GM12875 (cell line): Measurements from ENCODE around the gene C1QTNF7.

Experiments used
- H3K4me3 ChIP-seq: one replicate; pipeline ENCODE4 v1.5.1; 2011; ENCODE audit warnings: low read depth, low read length, control low read depth
- TF ChIP-seq, protein P1 (sequence below): IDR thresholded peaks from 2 replicates; pipeline ENCODE4 v1.5.1; 2011; ENCODE audit warnings: low read depth, mild to moderate bottlenecking, control low read depth, inconsistent platforms, low read length, moderate library complexity, borderline replicate concordance; ENCODE audit not compliant: insufficient read depth

Gene C1QTNF7

GRCh38 chr4:15427701-15428100, at the start of gene C1QTNF7:
C1QTNF7 (plus strand) TSS chr4:15428033; CDS start chr4:15435744, 7,711 bp downstream.
- H3K4me3 ChIP-seq, result no peak within 1 kb of the TSS
- TF ChIP-seq, protein P1, sequence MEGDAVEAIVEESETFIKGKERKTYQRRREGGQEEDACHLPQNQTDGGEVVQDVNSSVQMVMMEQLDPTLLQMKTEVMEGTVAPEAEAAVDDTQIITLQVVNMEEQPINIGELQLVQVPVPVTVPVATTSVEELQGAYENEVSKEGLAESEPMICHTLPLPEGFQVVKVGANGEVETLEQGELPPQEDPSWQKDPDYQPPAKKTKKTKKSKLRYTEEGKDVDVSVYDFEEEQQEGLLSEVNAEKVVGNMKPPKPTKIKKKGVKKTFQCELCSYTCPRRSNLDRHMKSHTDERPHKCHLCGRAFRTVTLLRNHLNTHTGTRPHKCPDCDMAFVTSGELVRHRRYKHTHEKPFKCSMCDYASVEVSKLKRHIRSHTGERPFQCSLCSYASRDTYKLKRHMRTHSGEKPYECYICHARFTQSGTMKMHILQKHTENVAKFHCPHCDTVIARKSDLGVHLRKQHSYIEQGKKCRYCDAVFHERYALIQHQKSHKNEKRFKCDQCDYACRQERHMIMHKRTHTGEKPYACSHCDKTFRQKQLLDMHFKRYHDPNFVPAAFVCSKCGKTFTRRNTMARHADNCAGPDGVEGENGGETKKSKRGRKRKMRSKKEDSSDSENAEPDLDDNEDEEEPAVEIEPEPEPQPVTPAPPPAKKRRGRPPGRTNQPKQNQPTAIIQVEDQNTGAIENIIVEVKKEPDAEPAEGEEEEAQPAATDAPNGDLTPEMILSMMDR, result no peak

GRCh38 chr4:15378062-15378461, 49.8 kb upstream of the C1QTNF7 start:
- TF ChIP-seq, protein P1, result no peak

DNA sequence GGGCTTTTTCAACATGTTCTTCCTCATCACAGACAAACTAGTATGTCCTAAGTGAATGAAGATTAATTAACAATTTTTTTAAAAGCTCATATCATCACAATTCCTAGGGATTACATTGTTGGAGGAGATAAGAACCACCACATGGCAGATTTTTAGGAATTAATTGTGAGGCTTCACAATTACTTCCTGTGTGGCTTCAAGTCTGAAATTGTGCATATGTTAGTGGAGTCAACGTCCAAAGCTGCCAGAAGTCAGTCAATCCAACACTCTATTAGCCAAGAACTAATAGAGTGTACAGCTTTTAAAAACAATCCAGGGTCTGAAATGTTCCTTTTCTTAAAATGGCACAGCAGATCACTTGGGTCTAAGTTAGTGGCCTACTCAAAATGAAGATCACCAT, 49.3 kb upstream of the C1QTNF7 start:
- no peak overlapping the region for H3K4me3 ChIP-seq
- TF ChIP-seq, protein P1, result no peak

More at GRCh38 chr4:15378062-15378461, 49.8 kb upstream of the C1QTNF7 start:
- H3K4me3 ChIP-seq, result no peak overlapping the region

DNA sequence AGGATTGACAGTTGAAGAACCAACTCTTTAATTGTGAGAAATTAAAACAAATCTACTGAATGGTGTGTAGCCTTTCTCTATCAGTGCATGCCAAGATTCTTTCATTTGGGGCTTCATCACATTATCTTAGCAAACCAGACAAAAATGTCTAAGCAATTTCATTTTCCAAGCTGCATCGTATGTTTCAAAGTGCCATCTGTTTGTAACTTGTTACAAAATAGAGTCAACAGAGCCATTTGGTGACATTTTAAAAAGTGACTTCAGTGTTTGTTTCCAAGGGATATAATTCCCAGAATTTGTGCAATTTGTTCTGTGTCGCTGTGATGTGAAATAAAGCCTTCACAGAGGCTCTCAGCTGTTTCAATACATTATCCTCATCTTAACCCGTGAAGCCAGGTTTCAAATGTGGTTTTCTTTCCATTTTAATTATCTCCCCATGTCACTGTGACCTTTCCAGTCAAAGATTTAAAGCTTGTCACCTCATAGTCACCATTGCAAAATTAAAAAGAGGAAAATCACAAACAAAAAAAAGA, 46.0 kb upstream of the C1QTNF7 start:
- no peak overlapping the region for H3K4me3 ChIP-seq
- TF ChIP-seq, protein P1, result no peak

DNA sequence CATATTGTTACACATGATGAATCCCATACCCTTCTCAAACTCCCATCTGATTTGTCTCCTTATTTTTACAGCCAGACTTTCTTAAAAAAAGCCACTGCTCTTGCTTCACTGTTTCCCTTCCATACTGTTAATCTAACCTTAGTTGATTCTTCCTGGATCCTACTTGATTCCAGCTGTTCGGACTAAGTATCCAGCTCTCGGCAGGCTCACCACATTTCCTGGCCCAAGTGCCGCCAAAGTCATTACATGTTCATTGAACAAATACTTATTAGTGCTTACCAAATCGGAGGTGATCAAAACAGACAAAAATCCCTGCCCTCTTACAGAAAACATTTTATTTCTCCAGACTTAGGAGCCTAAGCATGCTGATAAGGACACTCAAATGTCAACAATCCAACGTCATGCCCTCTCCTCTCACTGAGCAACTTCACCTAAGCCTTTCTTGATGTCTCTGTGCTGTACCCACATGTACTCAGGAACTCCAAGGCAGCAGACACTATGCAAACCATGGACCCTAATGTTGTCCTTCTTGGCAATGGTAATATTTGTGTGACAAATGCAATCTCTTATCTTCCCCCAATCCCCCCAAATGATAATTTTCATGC, 45.1 kb upstream of the C1QTNF7 start:
- H3K4me3 ChIP-seq, result no peak overlapping the region
- TF ChIP-seq, protein P1, result no peak

DNA sequence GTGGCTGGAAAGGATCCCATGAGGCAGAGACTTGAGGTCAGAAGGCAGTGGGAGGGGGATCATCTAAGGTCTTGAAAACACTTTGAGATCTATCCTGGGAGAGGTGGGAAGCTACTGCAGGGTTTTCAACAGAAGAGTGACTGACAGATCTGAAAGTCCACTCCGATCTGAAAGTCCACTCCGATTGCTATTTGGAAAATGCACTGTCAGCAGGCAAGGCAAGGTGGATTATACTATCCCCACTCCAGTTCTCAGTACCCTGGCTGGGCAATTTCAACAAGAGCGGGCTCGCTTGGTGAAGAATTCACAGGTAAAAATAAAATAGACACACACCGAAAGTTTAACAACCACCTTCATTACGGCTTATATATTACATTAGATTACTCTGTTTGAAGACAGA, 42.3 kb upstream of the C1QTNF7 start:
- TF ChIP-seq, protein P1, result no peak
- H3K4me3 ChIP-seq, result no peak overlapping the region

DNA sequence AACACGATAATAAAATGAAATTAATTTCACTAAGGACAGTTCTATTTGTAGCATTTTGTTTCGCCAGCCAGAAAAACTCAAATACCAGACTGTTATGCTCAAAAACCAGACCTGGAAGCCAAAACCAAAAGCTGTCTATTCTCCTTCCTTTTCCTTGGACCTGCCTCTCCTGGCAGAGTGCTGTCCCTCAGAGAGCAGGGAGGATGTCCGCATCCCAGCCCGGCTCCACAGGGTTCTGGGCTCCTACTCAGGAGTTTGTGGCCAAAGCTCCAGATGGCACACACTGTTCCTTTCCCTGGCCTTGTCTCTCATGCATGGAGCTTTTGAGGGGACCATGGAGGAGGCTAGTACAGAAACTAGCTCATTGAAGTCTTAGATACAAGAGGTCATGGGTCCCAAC, 41.9 kb upstream of the C1QTNF7 start:
- TF ChIP-seq, protein P1, result no peak
- no peak overlapping the region for H3K4me3 ChIP-seq
